Glutamatergic neuron (in vitro differentiated cells): ENCODE results near the gene LMX1B. TPM values are rescaled to one million over a fixed set of nuclear protein-coding genes. Genes with fewer than 3 reads are reported as not detected.

ENCODE experiments used
- DNase-seq: peaks from one replicate; pipeline ENCODE4 v3.0.0; 2022
- H3K27ac Mint-ChIP-seq: one replicate; pipeline ENCODE4 v1.8.0; 2020; ENCODE audit warnings: mild to moderate bottlenecking, mixed read lengths, inconsistent platforms; ENCODE audit not compliant: unreplicated experiment
- H3K27me3 Mint-ChIP-seq: one replicate; pipeline ENCODE4 v1.8.0; 2020; ENCODE audit warnings: mild to moderate bottlenecking, moderate library complexity, mixed read lengths, inconsistent platforms; ENCODE audit not compliant: unreplicated experiment
- H3K36me3 Mint-ChIP-seq: one replicate; pipeline ENCODE4 v1.8.0; 2020; ENCODE audit warnings: mild to moderate bottlenecking, mixed read lengths, inconsistent platforms; ENCODE audit not compliant: unreplicated experiment
- H3K4me1 Mint-ChIP-seq: one replicate; pipeline ENCODE4 v1.8.0; 2020; ENCODE audit warnings: mild to moderate bottlenecking, low read depth, mixed read lengths, inconsistent platforms; ENCODE audit not compliant: unreplicated experiment
- H3K4me3 Mint-ChIP-seq: one replicate; pipeline ENCODE4 v1.8.0; 2020; ENCODE audit warnings: mild to moderate bottlenecking, mixed read lengths, inconsistent platforms; ENCODE audit not compliant: unreplicated experiment
- H3K9me3 Mint-ChIP-seq: one replicate; pipeline ENCODE4 v1.8.0; 2020; ENCODE audit warnings: mild to moderate bottlenecking, moderate library complexity, mixed read lengths, inconsistent platforms; ENCODE audit not compliant: unreplicated experiment
- CTCF ChIP-seq: fragments of 200-600 bp; sonication (generic); IDR thresholded peaks from one replicate; pipeline ENCODE4 v1.5.0; 2021; ENCODE audit not compliant: partially characterized antibody, unreplicated experiment
- total RNA-seq: library from RNA; stranded (reverse); fragmentation: NEBNext Ultra II Directional; extraction: Animal tissue kit (Norgen Biotek cat#: 25700); gene quantifications from one replicate; pipeline ENCODE4 v1.2.1, GENCODE V29; 2021; ENCODE audit not compliant: unreplicated experiment

LMX1B gene
- total RNA-seq, 1 donor from 2014 or later = 0.27 TPM

DNA sequence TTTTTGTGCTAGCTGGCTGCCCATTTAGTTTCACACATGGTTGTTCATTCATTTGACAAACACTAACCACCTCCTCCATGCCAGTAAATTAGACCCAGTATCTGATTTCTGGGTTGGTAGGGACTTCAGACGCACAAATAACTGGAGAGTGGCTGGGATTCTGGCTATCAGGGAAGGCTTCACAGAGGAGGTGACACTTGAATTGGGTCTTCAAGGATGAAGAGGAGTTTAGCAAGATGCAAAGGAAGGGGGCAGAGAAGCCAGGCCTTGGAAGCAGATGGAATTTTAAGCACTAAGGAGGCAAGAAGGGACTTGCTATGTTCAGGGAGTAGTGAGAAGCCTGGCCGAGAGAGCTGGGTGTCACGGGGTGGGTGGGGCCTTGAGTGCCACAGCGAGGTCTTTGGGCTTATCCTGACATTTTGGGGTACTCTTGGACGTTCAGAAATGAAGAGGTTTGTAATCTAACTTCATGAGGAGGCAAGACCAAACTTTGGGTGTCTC is 71.3 kb downstream of the LMX1B start:
- Mint-ChIP-seq H3K4me1 (no peaks in the 10 kb centered on the region), H3K27ac (no peak overlapping the region), H3K9me3 (peaks cover 5% of the 10 kb centered on the region), H3K36me3 (peaks cover 12% of the 10 kb centered on the region), H3K4me3 (no peak overlapping the region), H3K27me3 (peaks cover 37% of the 10 kb centered on the region)
- DNase-seq = no peak
- TF ChIP-seq CTCF = no peak

- Mint-ChIP-seq H3K27me3 (peaks cover 28% of the 10 kb centered on the region), H3K4me3 (no peak overlapping the region), H3K27ac (no peak overlapping the region), H3K9me3 (peaks cover 7% of the 10 kb centered on the region), H3K36me3 (peaks cover 12% of the 10 kb centered on the region), H3K4me1 (no peaks in the 10 kb centered on the region)
- no peak for TF ChIP-seq CTCF
- no peak for DNase-seq
Observed at GRCh38 chr9:126687930-126688461, 74.3 kb downstream of the LMX1B start.

GRCh38 chr9:126688617-126689016 is 74.9 kb downstream of the LMX1B start:
- no peak for DNase-seq
- H3K27me3 Mint-ChIP-seq = peaks cover 24% of the 10 kb centered on the region
- H3K9me3 Mint-ChIP-seq = peaks cover 7% of the 10 kb centered on the region

DNA sequence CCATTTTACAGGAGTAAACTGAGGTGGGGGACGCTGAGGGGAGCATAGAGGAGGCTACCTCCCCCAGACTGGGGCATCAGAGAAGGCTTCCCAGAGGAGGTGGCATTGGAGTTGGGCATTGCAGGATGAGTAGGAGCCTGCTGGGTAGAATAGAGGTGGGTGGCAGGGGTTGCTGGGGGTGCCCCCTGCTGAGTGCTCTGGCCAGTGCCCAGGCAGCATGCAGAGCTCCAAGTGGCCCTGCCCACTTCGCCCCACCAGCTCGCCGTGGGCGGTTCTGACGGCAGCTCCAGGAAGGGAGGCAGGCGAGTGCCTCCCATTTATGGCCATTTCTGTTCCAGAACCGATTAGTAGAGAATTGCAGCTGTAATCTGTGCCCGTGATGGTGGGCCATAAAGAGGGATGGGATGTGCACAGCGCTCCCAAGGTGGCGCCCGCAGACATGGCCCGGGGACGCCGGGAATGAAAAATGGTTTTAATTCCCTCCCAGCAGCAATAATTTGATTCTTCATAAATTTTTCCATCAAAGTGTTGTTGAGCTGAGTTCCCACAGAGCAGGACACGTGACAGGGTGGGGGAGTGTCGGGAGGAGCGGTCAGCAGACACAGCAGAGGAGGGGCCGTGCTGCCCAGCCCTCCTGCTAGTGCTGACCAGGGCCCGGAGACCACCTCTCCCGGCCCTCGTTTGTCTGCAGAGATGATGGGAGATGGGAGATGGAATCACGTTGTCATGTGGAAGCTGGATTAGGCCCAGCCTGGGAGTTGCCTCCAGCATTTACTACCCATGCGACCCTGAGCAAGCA is 75.5 kb downstream of the LMX1B start:
- Mint-ChIP-seq H3K4me1 (no peaks in the 10 kb centered on the region), H3K4me3 (no peak overlapping the region), H3K27ac (no peak overlapping the region), H3K36me3 (peaks cover 4% of the 10 kb centered on the region), H3K27me3 (peaks cover 19% of the 10 kb centered on the region), H3K9me3 (peaks cover 5% of the 10 kb centered on the region)
- no peak for DNase-seq
- no peak for TF ChIP-seq CTCF

More at GRCh38 chr9:126688617-126689016, 74.9 kb downstream of the LMX1B start:
- Mint-ChIP-seq H3K27ac (no peak overlapping the region), H3K4me3 (no peak overlapping the region), H3K4me1 (no peaks in the 10 kb centered on the region), H3K36me3 (peaks cover 10% of the 10 kb centered on the region)
- TF ChIP-seq CTCF = no peak
